Measurements from ENCODE around the gene PCDHGA9. TPM values are rescaled to one million over a fixed set of nuclear protein-coding genes. Genes with fewer than 3 reads are reported as not detected.
"Not testable (repeated sequence)": the region's sequence is repeated elsewhere in the genome, so short reads cannot be mapped to it uniquely, and the experiment has no call there.

PCDHGA9 gene
- total RNA-seq, 4 donors from 2014 or later = 3.3 to 8.7 (median 4.9) TPM

DNA sequence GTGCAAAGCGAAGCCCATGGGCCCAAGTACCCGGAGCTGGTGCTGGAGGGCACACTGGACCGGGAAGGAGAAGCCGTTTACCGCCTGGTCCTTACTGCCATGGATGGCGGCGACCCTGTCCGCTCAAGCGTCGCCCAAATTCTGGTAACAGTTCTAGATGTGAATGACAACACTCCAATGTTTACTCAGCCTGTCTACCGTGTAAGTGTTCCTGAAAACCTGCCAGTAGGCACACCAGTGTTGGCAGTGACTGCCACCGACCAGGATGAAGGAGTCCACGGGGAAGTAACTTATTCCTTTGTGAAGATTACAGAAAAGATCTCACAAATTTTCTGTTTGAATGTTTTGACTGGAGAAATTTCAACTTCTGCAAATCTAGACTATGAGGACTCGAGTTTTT lies 28.0 kb upstream of the PCDHGA9 start:
- 72% methylated on average over 6 of the region's 14 CpGs for WGBS
- Histone ChIP-seq H3K27me3 (no peaks in the 10 kb centered on the region), H3K4me3 (peak overlapping the region in 3 of 4 donors; percentile 22 to 44 (median 32)), H3K4me1 (peaks cover 0 to 7% (median 0%) of the 10 kb centered on the region in 4 donors), H3K27ac (replicated peaks in 1 of 4) (no peak overlapping the region), H3K9me3 (peaks cover 18 to 99% (median 98%) of the 10 kb centered on the region in 4 donors), H3K36me3 (no peaks in the 10 kb centered on the region)
- no peak for TF ChIP-seq POLR2A (IDR thresholded peaks at IDR 0.05; ENCODE audit: low read depth)
- no peak for TF ChIP-seq POLR2AphosphoS5 (IDR thresholded peaks at IDR 0.05)
- TF ChIP-seq EP300 (IDR thresholded peaks at IDR 0.05) = no peak
- intact Hi-C loops (cut with DNase I) = no loop called here
- DNase-seq (ENCODE audit: extremely low spot score) = no peak

DNA sequence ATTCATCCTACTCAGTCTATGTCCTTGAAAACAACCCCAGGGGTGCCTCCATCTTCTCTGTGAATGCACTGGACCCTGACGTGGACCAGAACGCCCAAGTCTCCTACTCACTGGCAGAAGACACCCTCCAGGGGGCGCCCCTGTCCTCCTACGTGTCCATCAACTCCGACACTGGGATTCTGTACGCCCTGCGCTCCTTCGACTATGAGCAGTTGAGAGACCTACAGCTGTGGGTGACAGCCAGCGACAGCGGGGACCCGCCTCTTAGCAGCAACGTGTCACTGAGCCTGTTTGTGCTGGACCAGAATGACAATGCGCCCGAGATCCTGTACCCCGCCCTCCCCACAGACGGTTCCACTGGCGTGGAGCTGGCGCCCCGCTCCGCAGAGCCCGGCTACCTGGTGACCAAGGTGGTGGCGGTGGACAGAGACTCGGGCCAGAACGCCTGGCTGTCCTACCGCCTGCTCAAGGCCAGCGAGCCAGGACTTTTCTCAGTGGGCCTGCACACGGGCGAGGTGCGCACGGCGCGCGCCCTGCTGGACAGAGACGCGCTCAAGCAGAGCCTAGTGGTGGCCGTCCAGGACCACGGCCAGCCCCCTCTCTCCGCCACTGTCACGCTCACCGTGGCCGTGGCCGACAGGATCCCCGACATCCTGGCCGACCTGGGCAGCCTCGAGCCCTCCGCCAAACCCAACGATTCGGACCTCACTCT lies 27.0 kb upstream of the PCDHGA9 start:
- WGBS = 40% methylated on average over 12 of the region's 48 CpGs
- H3K27me3 ChIP-seq; DNase-seq (ENCODE audit: extremely low spot score); H3K4me3 ChIP-seq; H3K27ac ChIP-seq (replicated peaks in 1 of 4); H3K36me3 ChIP-seq; H3K4me1 ChIP-seq; intact Hi-C loops (cut with DNase I): not testable (repeated sequence)
- peaks cover 14 to 99% (median 96%) of the 10 kb centered on the region in 4 donors for H3K9me3 ChIP-seq

DNA sequence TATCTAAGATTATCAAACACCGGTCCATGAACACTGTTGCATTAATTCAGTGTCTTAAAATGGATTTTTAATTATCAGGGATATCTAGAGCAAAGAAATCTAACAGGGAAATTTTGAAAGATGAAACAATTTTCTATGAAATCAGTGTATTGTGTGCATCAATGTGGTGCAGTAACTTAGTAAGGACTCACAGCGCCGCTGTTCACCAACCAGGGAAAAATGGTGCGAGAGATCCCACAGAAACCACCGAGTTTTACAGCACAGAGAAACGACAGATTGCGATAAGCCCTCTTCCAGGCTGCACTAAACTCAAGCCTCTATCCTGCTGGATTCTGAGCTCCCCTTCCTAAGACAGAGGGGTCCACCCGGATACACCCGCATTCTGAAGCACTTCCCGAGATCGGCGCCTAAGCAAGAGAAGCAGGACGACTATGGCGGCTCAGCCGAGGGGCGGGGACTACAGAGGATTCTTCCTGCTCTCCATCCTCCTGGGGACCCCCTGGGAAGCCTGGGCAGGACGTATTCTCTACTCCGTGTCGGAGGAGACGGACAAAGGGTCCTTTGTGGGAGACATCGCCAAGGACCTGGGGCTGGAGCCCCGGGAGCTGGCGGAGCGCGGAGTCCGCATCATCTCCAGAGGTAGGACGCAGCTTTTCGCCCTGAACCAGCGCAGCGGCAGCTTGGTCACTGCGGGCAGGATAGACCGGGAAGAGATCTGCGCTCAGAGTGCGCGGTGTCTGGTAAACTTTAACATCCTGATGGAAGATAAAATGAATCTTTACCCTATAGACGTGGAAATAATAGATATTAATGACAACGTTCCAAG lies 19.9 kb upstream of the PCDHGA9 start, which contains the start of gene PCDHGA7:
Gene PCDHGA7 (plus strand): TSS at position 274 of the 826 bp plus-strand sequence. CDS start 158 bp downstream, at position 432.
- peaks cover 5 to 99% (median 97%) of the 10 kb centered on the region in 4 donors for H3K9me3 ChIP-seq
- peak within 1 kb of the TSS; percentile 12 to 45 (median 18) for H3K4me3 ChIP-seq
- no peak for DNase-seq (ENCODE audit: extremely low spot score)

DNA sequence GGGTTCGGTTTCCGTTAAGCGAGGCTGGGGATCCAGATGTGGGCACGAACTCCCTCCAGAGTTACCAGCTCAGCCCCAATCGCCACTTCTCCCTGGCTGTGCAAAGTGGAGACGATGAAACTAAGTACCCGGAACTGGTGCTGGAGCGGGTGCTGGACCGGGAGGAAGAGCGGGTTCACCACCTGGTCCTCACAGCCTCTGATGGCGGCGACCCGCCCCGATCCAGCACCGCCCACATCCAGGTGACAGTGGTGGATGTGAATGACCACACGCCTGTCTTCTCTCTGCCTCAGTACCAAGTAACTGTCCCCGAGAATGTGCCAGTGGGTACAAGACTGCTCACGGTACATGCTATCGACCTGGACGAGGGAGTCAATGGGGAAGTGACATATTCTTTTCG lies 19.2 kb upstream of the PCDHGA9 start:
- no peak for DNase-seq (ENCODE audit: extremely low spot score)
- Histone ChIP-seq H3K4me3 (peak overlapping the region in 3 of 4 donors; percentile 14 to 45 (median 22)), H3K27ac (replicated peaks in 1 of 4) (no peak overlapping the region), H3K27me3 (peaks cover 0 to 4% (median 0%) of the 10 kb centered on the region in 4 donors), H3K36me3 (peaks cover 0 to 11% (median 6%) of the 10 kb centered on the region in 4 donors), H3K4me1 (no peaks in the 10 kb centered on the region), H3K9me3 (peaks cover 5 to 95% (median 94%) of the 10 kb centered on the region in 4 donors)
- intact Hi-C loops (cut with DNase I) = no loop called here
- WGBS = 30% methylated on average over 21 of the region's 21 CpGs
- TF ChIP-seq POLR2AphosphoS5 (IDR thresholded peaks at IDR 0.05) (no peak), EP300 (IDR thresholded peaks at IDR 0.05) (no peak), POLR2A (IDR thresholded peaks at IDR 0.05; ENCODE audit: low read depth) (no peak)
- TF ChIP-seq, protein P1, sequence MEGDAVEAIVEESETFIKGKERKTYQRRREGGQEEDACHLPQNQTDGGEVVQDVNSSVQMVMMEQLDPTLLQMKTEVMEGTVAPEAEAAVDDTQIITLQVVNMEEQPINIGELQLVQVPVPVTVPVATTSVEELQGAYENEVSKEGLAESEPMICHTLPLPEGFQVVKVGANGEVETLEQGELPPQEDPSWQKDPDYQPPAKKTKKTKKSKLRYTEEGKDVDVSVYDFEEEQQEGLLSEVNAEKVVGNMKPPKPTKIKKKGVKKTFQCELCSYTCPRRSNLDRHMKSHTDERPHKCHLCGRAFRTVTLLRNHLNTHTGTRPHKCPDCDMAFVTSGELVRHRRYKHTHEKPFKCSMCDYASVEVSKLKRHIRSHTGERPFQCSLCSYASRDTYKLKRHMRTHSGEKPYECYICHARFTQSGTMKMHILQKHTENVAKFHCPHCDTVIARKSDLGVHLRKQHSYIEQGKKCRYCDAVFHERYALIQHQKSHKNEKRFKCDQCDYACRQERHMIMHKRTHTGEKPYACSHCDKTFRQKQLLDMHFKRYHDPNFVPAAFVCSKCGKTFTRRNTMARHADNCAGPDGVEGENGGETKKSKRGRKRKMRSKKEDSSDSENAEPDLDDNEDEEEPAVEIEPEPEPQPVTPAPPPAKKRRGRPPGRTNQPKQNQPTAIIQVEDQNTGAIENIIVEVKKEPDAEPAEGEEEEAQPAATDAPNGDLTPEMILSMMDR (IDR thresholded peaks at IDR 0.05) = no peak

More for the DNA sequence above, 19.9 kb upstream of the PCDHGA9 start, which contains the start of gene PCDHGA7:
- Histone ChIP-seq H3K4me1 (no peaks in the 10 kb centered on the region), H3K27ac (replicated peaks in 1 of 4) (no peak within 1 kb of the TSS), H3K36me3 (peaks cover 0 to 11% (median 6%) of the 10 kb centered on the region in 4 donors), H3K27me3 (peaks cover 0 to 4% (median 0%) of the 10 kb centered on the region in 4 donors)
- TF ChIP-seq, protein P1 (IDR thresholded peaks at IDR 0.05) = peak in 1 of 3 experiments; percentile 3
- no peak for TF ChIP-seq EP300 (IDR thresholded peaks at IDR 0.05)
- intact Hi-C loops (cut with DNase I) = no loop called here
- WGBS = 13% methylated on average over 30 of the region's 37 CpGs

GRCh38 chr5:141384471-141385267 lies 17.9 kb upstream of the PCDHGA9 start:
- Histone ChIP-seq H3K4me1 (no peaks in the 10 kb centered on the region), H3K27me3 (peaks cover 0 to 8% (median 0%) of the 10 kb centered on the region in 4 donors), H3K36me3 (peaks cover 0 to 13% (median 9%) of the 10 kb centered on the region in 4 donors), H3K9me3 (peaks cover 5 to 97% (median 95%) of the 10 kb centered on the region in 4 donors), H3K4me3 (no peak overlapping the region), H3K27ac (replicated peaks in 1 of 4) (no peak overlapping the region)
- TF ChIP-seq EP300 (IDR thresholded peaks at IDR 0.05) (no peak), POLR2AphosphoS5 (IDR thresholded peaks at IDR 0.05) (no peak), POLR2A (IDR thresholded peaks at IDR 0.05; ENCODE audit: low read depth) (no peak)
- TF ChIP-seq, protein P1 (IDR thresholded peaks at IDR 0.05) = no peak
- no peak for DNase-seq (ENCODE audit: extremely low spot score)
- WGBS = 47% methylated on average over 22 of the region's 43 CpGs
- intact Hi-C loops (cut with DNase I) = no loop called here
